Body of pancreas (tissue), 4 donors: ENCODE measurements around the gene PFKFB3.

Experiments used
- POLR2A ChIP-seq, 3 donors: fragments of 450-650 bp; IDR thresholded peaks; one replicate each; pipeline ENCODE4 v1.6.1; 2016; ENCODE audit warnings: antibody characterized with exemption in 3 of 3, mild to moderate bottlenecking in 2 of 3
- TF ChIP-seq, protein P1 (sequence below), 7 experiments: fragments of 450-650 bp in 4 of 7; fragments of 200-600 bp in 3 of 7; sonication (generic) in 3 of 7; IDR thresholded peaks; one replicate each; pipeline ENCODE4 v1.5.1; 2016 to 2019; ENCODE audit warnings: antibody characterized with exemption in 7 of 7

DNA sequence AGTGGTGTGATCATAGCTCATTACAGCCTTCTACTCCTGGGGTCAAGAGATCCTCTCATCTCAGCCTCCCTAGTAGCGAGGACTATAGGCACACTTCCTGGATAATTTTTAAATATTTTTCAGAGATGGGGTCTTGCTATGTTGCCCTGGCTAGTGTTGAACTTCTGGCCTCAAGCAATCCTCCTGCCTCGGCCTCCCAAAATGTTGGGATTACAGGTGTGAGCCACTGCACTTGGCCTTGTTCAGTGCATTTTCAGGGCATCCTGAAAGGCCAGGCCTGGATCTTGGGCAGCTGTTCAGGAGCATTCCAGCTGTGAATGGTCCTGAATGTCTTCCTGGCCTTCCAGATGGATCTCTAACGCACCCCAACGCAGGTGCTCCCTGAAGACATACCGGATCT is 95.7 kb downstream of the PFKFB3 start:
- TF ChIP-seq, protein P1, sequence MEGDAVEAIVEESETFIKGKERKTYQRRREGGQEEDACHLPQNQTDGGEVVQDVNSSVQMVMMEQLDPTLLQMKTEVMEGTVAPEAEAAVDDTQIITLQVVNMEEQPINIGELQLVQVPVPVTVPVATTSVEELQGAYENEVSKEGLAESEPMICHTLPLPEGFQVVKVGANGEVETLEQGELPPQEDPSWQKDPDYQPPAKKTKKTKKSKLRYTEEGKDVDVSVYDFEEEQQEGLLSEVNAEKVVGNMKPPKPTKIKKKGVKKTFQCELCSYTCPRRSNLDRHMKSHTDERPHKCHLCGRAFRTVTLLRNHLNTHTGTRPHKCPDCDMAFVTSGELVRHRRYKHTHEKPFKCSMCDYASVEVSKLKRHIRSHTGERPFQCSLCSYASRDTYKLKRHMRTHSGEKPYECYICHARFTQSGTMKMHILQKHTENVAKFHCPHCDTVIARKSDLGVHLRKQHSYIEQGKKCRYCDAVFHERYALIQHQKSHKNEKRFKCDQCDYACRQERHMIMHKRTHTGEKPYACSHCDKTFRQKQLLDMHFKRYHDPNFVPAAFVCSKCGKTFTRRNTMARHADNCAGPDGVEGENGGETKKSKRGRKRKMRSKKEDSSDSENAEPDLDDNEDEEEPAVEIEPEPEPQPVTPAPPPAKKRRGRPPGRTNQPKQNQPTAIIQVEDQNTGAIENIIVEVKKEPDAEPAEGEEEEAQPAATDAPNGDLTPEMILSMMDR (IDR thresholded peaks at IDR 0.05), result no peak
- TF ChIP-seq POLR2A (IDR thresholded peaks at IDR 0.05), result no peak
